Keratinocyte (primary cell): Measurements from ENCODE around the gene HMGXB3. TPM values are rescaled to one million over a fixed set of nuclear protein-coding genes. Genes with fewer than 3 reads are reported as not detected.

Experiments used
- DNase-seq: peaks from one replicate; pipeline ENCODE4 v3.0.0-alpha.2; 2011; ENCODE audit warnings: low read depth, missing footprints, low spot score
- FAIRE-seq: peaks from 2 replicates; lab custom pipeline; 2011; peaks lifted over from hg19 to GRCh38; lab: Jason Lieb, UNC
- H2AFZ ChIP-seq: 2 replicates; pipeline ENCODE4 v1.6.0; 2012; ENCODE audit warnings: low read length, control low read depth, inconsistent platforms; ENCODE audit not compliant: control insufficient read depth
- H3K27ac ChIP-seq: 2 replicates; pipeline ENCODE4 v1.5.1; 2011; ENCODE audit warnings: low read length; ENCODE audit not compliant: control insufficient read depth, insufficient read depth
- H3K27me3 ChIP-seq: 3 replicates; pipeline ENCODE4 v1.6.0; 2011; ENCODE audit warnings: low read length; ENCODE audit not compliant: control insufficient read depth, insufficient read depth; ENCODE audit errors: extremely low read depth
- H3K36me3 ChIP-seq, 2 experiments: 2 replicates in 1 of 2; 3 replicates in 1 of 2; pipeline ENCODE4 v1.5.1; 2011; ENCODE audit warnings: low read length in 2 of 2, mild to moderate bottlenecking in 1 of 2; ENCODE audit not compliant: control insufficient read depth in 2 of 2, insufficient read depth in 2 of 2; ENCODE audit errors: extremely low read depth in 1 of 2
- H3K4me1 ChIP-seq: 3 replicates; pipeline ENCODE4 v1.5.1; 2011; ENCODE audit warnings: low read length; ENCODE audit not compliant: control insufficient read depth, insufficient read depth; ENCODE audit errors: extremely low read depth
- H3K4me2 ChIP-seq: 3 replicates; pipeline ENCODE4 v1.6.0; 2011; ENCODE audit warnings: low read depth, low read length; ENCODE audit not compliant: control insufficient read depth, insufficient read depth; ENCODE audit errors: extremely low read depth
- H3K4me3 ChIP-seq, 3 experiments: fragments of 200-600 bp in 1 of 3; sonication (generic) in 1 of 3; 2 replicates in 2 of 3; 3 replicates in 1 of 3; pipeline ENCODE4 v1.5.1; 2011 to 2016; ENCODE audit warnings: low read length in 3 of 3, mild to moderate bottlenecking in 3 of 3, control low read depth in 2 of 3, inconsistent platforms in 1 of 3, low read depth in 1 of 3, mixed read lengths in 1 of 3, mixed run types in 1 of 3, moderate library complexity in 1 of 3; ENCODE audit not compliant: control insufficient read depth in 2 of 3, insufficient read depth in 2 of 3; ENCODE audit errors: extremely low read depth in 1 of 3
- H3K79me2 ChIP-seq: 2 replicates; pipeline ENCODE4 v1.6.0; 2012; ENCODE audit warnings: low read length; ENCODE audit not compliant: control insufficient read depth, insufficient read depth
- H3K9ac ChIP-seq: 3 replicates; pipeline ENCODE4 v1.6.0; 2011; ENCODE audit warnings: low read length; ENCODE audit not compliant: control insufficient read depth, insufficient read depth; ENCODE audit errors: extremely low read depth
- H3K9me1 ChIP-seq: 3 replicates; pipeline ENCODE4 v1.6.0; 2011; ENCODE audit warnings: low read length; ENCODE audit not compliant: control insufficient read depth, insufficient read depth; ENCODE audit errors: extremely low read depth
- H3K9me3 ChIP-seq: 2 replicates; pipeline ENCODE4 v1.5.1; 2012; ENCODE audit warnings: low read depth, low read length; ENCODE audit not compliant: control insufficient read depth
- H4K20me1 ChIP-seq: 3 replicates; pipeline ENCODE4 v1.6.0; 2011; ENCODE audit warnings: low read length; ENCODE audit not compliant: control insufficient read depth, insufficient read depth; ENCODE audit errors: extremely low read depth
- CTCF ChIP-seq, 3 experiments: IDR thresholded peaks in 1 of 3; conservative IDR thresholded peaks in 1 of 3; optimal IDR thresholded peaks in 1 of 3; 2 replicates in 2 of 3; 3 replicates in 1 of 3; pipeline versions ENCODE3 to v1.5.1; 2011; ENCODE audit warnings: low read length in 3 of 3, mild to moderate bottlenecking in 3 of 3, moderate library complexity in 2 of 3, control low read depth in 1 of 3, inconsistent platforms in 1 of 3; ENCODE audit not compliant: insufficient read depth in 2 of 3; ENCODE audit errors: extremely low read depth in 1 of 3
- EZH2 ChIP-seq: IDR thresholded peaks from one replicate; pipeline ENCODE4 v1.6.1; 2012; ENCODE audit warnings: inconsistent platforms, mild to moderate bottlenecking, low read length, moderate library complexity
- dilution Hi-C: fragments of 300-500 bp; cut with MboI; formaldehyde crosslinking; loops from one replicate; pipeline ENCODE4 v1.7.0; 2020; ENCODE audit warnings: low sequenced_read_pairs; ENCODE audit not compliant: extremely low pct_ligation_motif_present
- polyA plus RNA-seq, 5 experiments: library from polyadenylated mRNA; depleted of rRNA in 3 of 5; stranded (reverse) in 3 of 5; stranded (forward) in 1 of 5; unstranded in 1 of 5; fragments of >200 nt; gene quantifications; 1 replicate in 1 of 5; 2 replicates in 3 of 5; 3 replicates in 1 of 5; pipeline versions ENCODE4 v1.2.1 to v1.2.3, GENCODE V29; 2011 to 2012; ENCODE audit warnings: missing spikeins in 2 of 5, low read depth in 1 of 5, low replicate concordance in 1 of 5

HMGXB3 gene
- polyA plus RNA-seq, 1 donor (not counting 4 experiments of a cell fraction or from before 2014, with no cell fraction given) = 39.4 TPM

GRCh38 chr5:149961186-149961685 is 39.3 kb upstream of the HMGXB3 start:
- no peak for FAIRE-seq
- peak overlapping the region; percentile 55 for H3K27ac ChIP-seq
- peaks cover 2% of the 10 kb centered on the region for H3K79me2 ChIP-seq

GRCh38 chr5:149961957-149962409 is 38.6 kb upstream of the HMGXB3 start:
- H4K20me1 ChIP-seq = no peaks in the 10 kb centered on the region
- H3K4me3 ChIP-seq = no peak overlapping the region
- TF ChIP-seq EZH2 = no peak
- TF ChIP-seq CTCF (optimal IDR thresholded peaks at IDR 0.05 in 1 of 3, IDR thresholded peaks at IDR 0.05 in 1 of 3, conservative IDR thresholded peaks at IDR 0.05 in 1 of 3; ENCODE audit: extremely low read depth in 1 of 3, insufficient read depth in 2 of 3, low read length in 3 of 3) = peak; percentile 43 to 69 (median 49)
- H2AFZ ChIP-seq = no peak overlapping the region
- no peaks in the 10 kb centered on the region for H3K9me1 ChIP-seq
- no peak overlapping the region for H3K27ac ChIP-seq
- peaks cover 16% of the 10 kb centered on the region for H3K4me1 ChIP-seq
- peaks cover 2% of the 10 kb centered on the region for H3K79me2 ChIP-seq
- no peaks in the 10 kb centered on the region for H3K36me3 ChIP-seq
- no peak overlapping the region for H3K9ac ChIP-seq
- H3K27me3 ChIP-seq = no peaks in the 10 kb centered on the region
- FAIRE-seq (peak; percentile 76), DNase-seq (no peak)
- no peaks in the 10 kb centered on the region for H3K9me3 ChIP-seq
- dilution Hi-C loops = loop anchor here (25.0 kb wide), 1 partner anchor 100 kb away; no protein-coding TSS in a partner anchor
- peak overlapping the region; percentile 70 for H3K4me2 ChIP-seq

More at GRCh38 chr5:149961186-149961685, 39.3 kb upstream of the HMGXB3 start:
- no peak for DNase-seq
- dilution Hi-C loops = loop anchor here (25.0 kb wide), 1 partner anchor 99 kb away; no protein-coding TSS in a partner anchor
- Histone ChIP-seq H3K4me2 (peak overlapping the region; percentile 70), H3K4me1 (peaks cover 16% of the 10 kb centered on the region), H4K20me1 (no peaks in the 10 kb centered on the region), H3K36me3 (no peaks in the 10 kb centered on the region), H3K9me3 (no peaks in the 10 kb centered on the region), H3K27me3 (no peaks in the 10 kb centered on the region), H3K4me3 (peak overlapping the region; percentile 70 to 81 (median 79)), H3K9ac (peak overlapping the region; percentile 74), H2AFZ (peak overlapping the region; percentile 84), H3K9me1 (no peaks in the 10 kb centered on the region)
- TF ChIP-seq CTCF (optimal IDR thresholded peaks at IDR 0.05 in 1 of 3, IDR thresholded peaks at IDR 0.05 in 1 of 3, conservative IDR thresholded peaks at IDR 0.05 in 1 of 3; ENCODE audit: extremely low read depth in 1 of 3, insufficient read depth in 2 of 3, low read length in 3 of 3) = no peak
- TF ChIP-seq EZH2 = no peak
